Measurements from ENCODE around the gene CNDP2. TPM values are rescaled to one million over a fixed set of nuclear protein-coding genes. Genes with fewer than 3 reads are reported as not detected.

The CNDP2 gene
- total RNA-seq, 3 donors from 2014 or later: 81.0 to 104 (median 95.7) TPM

- intact Hi-C loops (cut with DNase I; ENCODE audit: low total_unique reads): no loop called here
- no peaks in the 10 kb centered on the region for H3K27me3 ChIP-seq
- H3K27ac ChIP-seq: no peak overlapping the region
- no peaks in the 10 kb centered on the region for H3K9me3 ChIP-seq
- DNase-seq (ENCODE audit: low spot score in 2 of 2): no peak
- no peaks in the 10 kb centered on the region for H3K36me3 ChIP-seq
- no peak overlapping the region for H3K4me3 ChIP-seq
- H3K4me1 ChIP-seq: no peaks in the 10 kb centered on the region
- TF ChIP-seq POLR2AphosphoS5 (IDR thresholded peaks at IDR 0.05) (no peak), CTCF (IDR thresholded peaks at IDR 0.05) (no peak), POLR2A (IDR thresholded peaks at IDR 0.05) (no peak)
Measured at GRCh38 chr18:74567822-74568221, 71.7 kb downstream of the CNDP2 start.

GRCh38 chr18:74569401-74569800 lies 73.2 kb downstream of the CNDP2 start:
- intact Hi-C loops (cut with DNase I; ENCODE audit: low total_unique reads): no loop called here
- no peaks in the 10 kb centered on the region for H3K36me3 ChIP-seq

DNA sequence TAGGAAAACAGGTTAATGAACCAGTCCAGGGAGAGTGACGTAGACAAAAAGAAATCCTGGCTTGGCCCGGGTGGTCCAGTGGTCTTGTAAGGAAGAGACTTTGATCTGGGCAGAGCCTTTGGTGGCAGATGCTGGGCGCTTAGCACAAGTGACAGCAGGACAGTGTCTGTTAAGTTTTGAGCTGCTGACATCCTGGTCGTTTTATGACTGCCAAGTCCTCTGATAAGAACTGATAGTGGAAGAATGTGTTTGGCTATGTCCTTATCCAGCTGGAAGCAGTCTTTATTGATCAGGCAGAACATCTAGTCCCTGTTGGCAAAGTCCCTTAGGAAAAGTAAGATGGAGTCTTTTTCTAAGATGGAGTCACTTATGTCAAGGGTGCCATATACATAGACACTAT lies 74.1 kb downstream of the CNDP2 start:
- no peak overlapping the region for H3K4me3 ChIP-seq

More at GRCh38 chr18:74569401-74569800, 73.2 kb downstream of the CNDP2 start:
- Histone ChIP-seq H3K4me1 (no peaks in the 10 kb centered on the region), H3K4me3 (no peak overlapping the region), H3K27me3 (no peaks in the 10 kb centered on the region), H3K9me3 (no peaks in the 10 kb centered on the region), H3K27ac (no peak overlapping the region)
- no peak for DNase-seq (ENCODE audit: low spot score in 2 of 2)
- TF ChIP-seq CTCF (IDR thresholded peaks at IDR 0.05) (no peak), POLR2A (IDR thresholded peaks at IDR 0.05) (no peak), POLR2AphosphoS5 (IDR thresholded peaks at IDR 0.05) (no peak)

GRCh38 chr18:74571895-74572680 lies 75.9 kb downstream of the CNDP2 start:
- no peak for DNase-seq (ENCODE audit: low spot score in 2 of 2)
- Histone ChIP-seq H3K27ac (no peak overlapping the region), H3K4me1 (no peaks in the 10 kb centered on the region), H3K9me3 (no peaks in the 10 kb centered on the region), H3K27me3 (no peaks in the 10 kb centered on the region), H3K4me3 (no peak overlapping the region), H3K36me3 (no peaks in the 10 kb centered on the region)
- intact Hi-C loops (cut with DNase I; ENCODE audit: low total_unique reads): loop anchor here (10.0 kb wide), 1 partner anchor 933 kb away; no protein-coding TSS in a partner anchor
- TF ChIP-seq POLR2A (IDR thresholded peaks at IDR 0.05) (no peak), CTCF (IDR thresholded peaks at IDR 0.05) (no peak), POLR2AphosphoS5 (IDR thresholded peaks at IDR 0.05) (no peak)

More for the DNA sequence above, 74.1 kb downstream of the CNDP2 start:
- Histone ChIP-seq H3K27ac (no peak overlapping the region), H3K27me3 (no peaks in the 10 kb centered on the region), H3K4me1 (no peaks in the 10 kb centered on the region), H3K9me3 (no peaks in the 10 kb centered on the region), H3K36me3 (no peaks in the 10 kb centered on the region)
- TF ChIP-seq POLR2A (IDR thresholded peaks at IDR 0.05) (no peak), POLR2AphosphoS5 (IDR thresholded peaks at IDR 0.05) (no peak), CTCF (IDR thresholded peaks at IDR 0.05) (no peak)
- intact Hi-C loops (cut with DNase I; ENCODE audit: low total_unique reads): loop anchor here (10.0 kb wide), 1 partner anchor 935 kb away; no protein-coding TSS in a partner anchor
- DNase-seq (ENCODE audit: low spot score in 2 of 2): no peak

DNA sequence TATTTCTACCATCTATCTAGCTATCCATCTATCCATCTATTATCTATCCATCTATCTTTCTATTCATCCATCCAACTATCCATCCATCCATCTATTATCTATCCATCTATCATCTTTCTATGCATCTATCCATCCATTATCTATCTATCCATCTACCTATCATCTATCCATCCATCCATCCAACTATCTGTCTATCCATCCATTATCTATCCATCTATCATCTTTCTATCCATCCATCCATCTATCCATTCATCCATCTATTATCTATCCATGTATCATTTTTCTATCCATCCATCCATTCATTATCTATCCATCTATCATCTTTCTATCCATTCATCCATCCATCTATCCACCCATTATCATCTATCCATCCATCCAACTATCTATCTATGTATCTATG lies 76.9 kb downstream of the CNDP2 start:
- TF ChIP-seq POLR2A (IDR thresholded peaks at IDR 0.05) (no peak), CTCF (IDR thresholded peaks at IDR 0.05) (no peak), POLR2AphosphoS5 (IDR thresholded peaks at IDR 0.05) (no peak)
- Histone ChIP-seq H3K9me3 (no peaks in the 10 kb centered on the region), H3K36me3 (no peaks in the 10 kb centered on the region), H3K27me3 (no peaks in the 10 kb centered on the region), H3K4me1 (no peaks in the 10 kb centered on the region), H3K27ac (no peak overlapping the region), H3K4me3 (no peak overlapping the region)
- intact Hi-C loops (cut with DNase I; ENCODE audit: low total_unique reads): loop anchor here (10.0 kb wide), 1 partner anchor 932 kb away; no protein-coding TSS in a partner anchor
- DNase-seq (ENCODE audit: low spot score in 2 of 2): no peak

All from breast epithelium (tissue), 4 donors.